Measurements from ENCODE around the gene PCGF3.
"Not testable (repeated sequence)": the region's sequence is repeated elsewhere in the genome, so short reads cannot be mapped to it uniquely, and the experiment has no call there.

The PCGF3 gene

GRCh38 chr4:683247-683897 lies 22.3 kb upstream of the PCGF3 start:
- no peak for DNase-seq (ENCODE audit: low spot score)

GRCh38 chr4:683982-684622 lies 21.5 kb upstream of the PCGF3 start:
- peak; percentile 65 for DNase-seq (ENCODE audit: low spot score)

GRCh38 chr4:684623-685327 lies 20.9 kb upstream of the PCGF3 start:
- no peak for DNase-seq (ENCODE audit: low spot score)

GRCh38 chr4:685679-686412 lies 19.8 kb upstream of the PCGF3 start:
- DNase-seq (ENCODE audit: low spot score), result no peak

- DNase-seq (ENCODE audit: low spot score), result no peak
Measured at GRCh38 chr4:686413-687040, 19.1 kb upstream of the PCGF3 start.

- DNase-seq (ENCODE audit: low spot score), result no peak
Measured at GRCh38 chr4:687048-687970, 18.3 kb upstream of the PCGF3 start.

- DNase-seq (ENCODE audit: low spot score), result no peak
Measured at GRCh38 chr4:687971-688853, 17.4 kb upstream of the PCGF3 start.

GRCh38 chr4:688854-689681 lies 16.6 kb upstream of the PCGF3 start, which contains the start of gene SLC49A3:
Gene SLC49A3 (minus strand): TSS chr4:689151. CDS start chr4:689127, 24 bp downstream.
- DNase-seq (ENCODE audit: low spot score), result no peak

- no peak for DNase-seq (ENCODE audit: low spot score)
Measured at GRCh38 chr4:689723-690122, 15.9 kb upstream of the PCGF3 start.

- DNase-seq (ENCODE audit: low spot score), result no peak
Measured at GRCh38 chr4:692771-693554, 12.7 kb upstream of the PCGF3 start.

GRCh38 chr4:694341-694940 lies 11.2 kb upstream of the PCGF3 start:
- not testable (repeated sequence) for DNase-seq (ENCODE audit: low spot score)

GRCh38 chr4:699816-700580 lies 5.6 kb upstream of the PCGF3 start:
- DNase-seq (ENCODE audit: low spot score), result no peak

- no peak for DNase-seq (ENCODE audit: low spot score)
Measured at GRCh38 chr4:700587-701264, 4.9 kb upstream of the PCGF3 start.

- DNase-seq (ENCODE audit: low spot score), result no peak
Measured at GRCh38 chr4:702618-703048, 3.0 kb upstream of the PCGF3 start.

- DNase-seq (ENCODE audit: low spot score), result no peak
Measured at GRCh38 chr4:703336-704197, 2.1 kb upstream of the PCGF3 start.

Measured in cerebellar cortex (tissue), 1 donor.